Measurements from ENCODE around the gene CACNA2D3. TPM values are rescaled to one million over a fixed set of nuclear protein-coding genes. Genes with fewer than 3 reads are reported as not detected.

The CACNA2D3 gene
- total RNA-seq, 1 donor from 2014 or later: 0.70 TPM

DNA sequence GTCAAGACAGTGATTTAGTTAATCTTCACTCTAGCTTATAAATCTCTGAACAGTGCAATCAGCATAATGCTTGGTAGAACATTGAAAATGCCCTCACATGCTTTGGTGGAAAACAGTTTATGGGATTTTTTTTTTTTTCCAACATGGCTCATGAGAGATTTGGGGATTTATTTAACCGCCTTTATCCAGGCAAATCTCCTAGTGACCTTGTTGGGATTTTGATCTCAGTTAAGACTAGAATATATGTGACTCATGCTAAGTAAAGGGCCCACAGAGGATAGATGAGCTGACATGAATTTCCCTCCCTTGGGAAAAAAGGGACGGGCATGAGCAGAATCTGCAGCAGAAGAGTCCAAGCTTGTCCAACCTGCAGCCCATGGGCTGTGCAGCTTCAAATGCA is 786.8 kb downstream of the CACNA2D3 start:
- DNase-seq (ENCODE audit: low read depth) (no peak), FAIRE-seq (no peak)
- no peaks in the 10 kb centered on the region for H3K36me3 Mint-ChIP-seq (ENCODE audit: low read depth, unreplicated experiment)
- Histone ChIP-seq H4K20me1 (ENCODE audit: insufficient read depth, low read length) (no peaks in the 10 kb centered on the region), H3K79me2 (ENCODE audit: insufficient read depth, low read length) (no peaks in the 10 kb centered on the region), H3K27ac (ENCODE audit: low read depth, low read length) (no peak overlapping the region), H3K9ac (ENCODE audit: low read length) (no peak overlapping the region), H3K36me3 (ENCODE audit: insufficient read depth, low read length) (no peaks in the 10 kb centered on the region), H3K4me1 (ENCODE audit: insufficient read depth, low read length) (peaks cover 13% of the 10 kb centered on the region), H3K9me3 (ENCODE audit: insufficient read depth, low read depth, low read length) (peaks cover 3% of the 10 kb centered on the region), H3K27me3 (ENCODE audit: insufficient read depth, low read length) (no peaks in the 10 kb centered on the region), H2AFZ (ENCODE audit: low read depth, low read length) (no peak overlapping the region), H3K4me3 (ENCODE audit: insufficient read depth, low read depth, low read length) (no peak overlapping the region), H3K4me2 (ENCODE audit: low read length) (no peak overlapping the region)
- no peaks in the 10 kb centered on the region for H3K27me3 Mint-ChIP-seq (ENCODE audit: low read depth, unreplicated experiment)
- peaks cover 8% of the 10 kb centered on the region for H3K9me3 Mint-ChIP-seq (ENCODE audit: unreplicated experiment)
- H3K4me1 Mint-ChIP-seq (ENCODE audit: low read depth, unreplicated experiment): peaks cover 20% of the 10 kb centered on the region
- no peak overlapping the region for H3K4me3 Mint-ChIP-seq (ENCODE audit: unreplicated experiment)
- TF ChIP-seq, protein P1, sequence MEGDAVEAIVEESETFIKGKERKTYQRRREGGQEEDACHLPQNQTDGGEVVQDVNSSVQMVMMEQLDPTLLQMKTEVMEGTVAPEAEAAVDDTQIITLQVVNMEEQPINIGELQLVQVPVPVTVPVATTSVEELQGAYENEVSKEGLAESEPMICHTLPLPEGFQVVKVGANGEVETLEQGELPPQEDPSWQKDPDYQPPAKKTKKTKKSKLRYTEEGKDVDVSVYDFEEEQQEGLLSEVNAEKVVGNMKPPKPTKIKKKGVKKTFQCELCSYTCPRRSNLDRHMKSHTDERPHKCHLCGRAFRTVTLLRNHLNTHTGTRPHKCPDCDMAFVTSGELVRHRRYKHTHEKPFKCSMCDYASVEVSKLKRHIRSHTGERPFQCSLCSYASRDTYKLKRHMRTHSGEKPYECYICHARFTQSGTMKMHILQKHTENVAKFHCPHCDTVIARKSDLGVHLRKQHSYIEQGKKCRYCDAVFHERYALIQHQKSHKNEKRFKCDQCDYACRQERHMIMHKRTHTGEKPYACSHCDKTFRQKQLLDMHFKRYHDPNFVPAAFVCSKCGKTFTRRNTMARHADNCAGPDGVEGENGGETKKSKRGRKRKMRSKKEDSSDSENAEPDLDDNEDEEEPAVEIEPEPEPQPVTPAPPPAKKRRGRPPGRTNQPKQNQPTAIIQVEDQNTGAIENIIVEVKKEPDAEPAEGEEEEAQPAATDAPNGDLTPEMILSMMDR (IDR thresholded peaks at IDR 0.05; ENCODE audit: insufficient read depth, low read depth, low read length): no peak
- no peak for TF ChIP-seq EZH2 (IDR thresholded peaks at IDR 0.05; ENCODE audit: insufficient read depth, low read length)
- no peak overlapping the region for H3K27ac Mint-ChIP-seq (ENCODE audit: unreplicated experiment)

DNA sequence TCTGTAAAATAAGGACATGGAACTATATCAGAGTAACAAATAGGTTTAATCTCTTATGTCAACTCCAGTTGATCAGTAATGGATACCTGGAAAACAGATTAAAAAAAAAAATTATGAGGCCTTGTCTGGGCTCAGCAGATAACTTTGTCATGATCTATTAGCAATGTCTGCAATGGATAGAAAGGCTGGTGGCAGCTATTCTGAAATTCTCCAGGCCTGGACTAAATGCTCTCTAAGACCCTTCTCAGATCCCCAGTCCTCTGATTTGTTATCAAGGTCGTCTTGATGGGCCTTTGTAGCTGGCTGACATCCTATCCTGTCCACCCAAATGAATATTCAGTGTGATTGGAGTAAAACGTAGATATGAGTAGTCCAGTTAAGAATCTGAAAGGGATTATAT is 791.8 kb downstream of the CACNA2D3 start:
- Mint-ChIP-seq H3K36me3 (ENCODE audit: low read depth, unreplicated experiment) (no peaks in the 10 kb centered on the region), H3K27ac (ENCODE audit: unreplicated experiment) (no peak overlapping the region), H3K9me3 (ENCODE audit: unreplicated experiment) (peaks cover 8% of the 10 kb centered on the region), H3K27me3 (ENCODE audit: low read depth, unreplicated experiment) (no peaks in the 10 kb centered on the region), H3K4me1 (ENCODE audit: low read depth, unreplicated experiment) (peaks cover 3% of the 10 kb centered on the region), H3K4me3 (ENCODE audit: unreplicated experiment) (no peak overlapping the region)
- H4K20me1 ChIP-seq (ENCODE audit: insufficient read depth, low read length): no peaks in the 10 kb centered on the region
- H3K36me3 ChIP-seq (ENCODE audit: insufficient read depth, low read length): no peaks in the 10 kb centered on the region
- H3K27me3 ChIP-seq (ENCODE audit: insufficient read depth, low read length): no peaks in the 10 kb centered on the region
- FAIRE-seq: no peak
- no peak overlapping the region for H3K9ac ChIP-seq (ENCODE audit: low read length)
- no peak overlapping the region for H2AFZ ChIP-seq (ENCODE audit: low read depth, low read length)
- no peak overlapping the region for H3K27ac ChIP-seq (ENCODE audit: low read depth, low read length)
- H3K4me2 ChIP-seq (ENCODE audit: low read length): no peak overlapping the region
- no peak for DNase-seq (ENCODE audit: low read depth)
- H3K4me1 ChIP-seq (ENCODE audit: insufficient read depth, low read length): peaks cover 12% of the 10 kb centered on the region
- no peaks in the 10 kb centered on the region for H3K79me2 ChIP-seq (ENCODE audit: insufficient read depth, low read length)
- peaks cover 3% of the 10 kb centered on the region for H3K9me3 ChIP-seq (ENCODE audit: insufficient read depth, low read depth, low read length)
- no peak for TF ChIP-seq EZH2 (IDR thresholded peaks at IDR 0.05; ENCODE audit: insufficient read depth, low read length)
- TF ChIP-seq, protein P1 (IDR thresholded peaks at IDR 0.05; ENCODE audit: insufficient read depth, low read depth, low read length): no peak
- H3K4me3 ChIP-seq (ENCODE audit: insufficient read depth, low read depth, low read length): no peak overlapping the region

DNA sequence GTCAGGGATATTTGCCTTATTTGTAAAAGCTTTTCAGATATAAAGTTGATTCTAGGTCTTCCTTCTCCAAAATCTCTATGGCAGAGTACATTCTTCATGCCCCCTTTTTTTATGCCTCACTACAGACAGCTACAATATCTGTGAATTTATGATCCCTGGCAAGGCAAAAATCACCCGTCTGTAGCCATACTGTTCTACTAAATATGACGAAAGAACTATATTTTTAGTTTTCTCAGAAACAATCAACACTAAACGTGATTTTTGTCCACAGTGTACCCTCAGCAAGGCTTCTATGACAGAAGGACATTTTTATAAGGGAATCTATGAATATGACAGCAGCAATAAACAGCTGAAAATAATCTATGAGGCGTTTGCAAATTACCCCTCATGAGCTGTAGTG is 792.8 kb downstream of the CACNA2D3 start:
- no peaks in the 10 kb centered on the region for H3K79me2 ChIP-seq (ENCODE audit: insufficient read depth, low read length)
- H3K9me3 ChIP-seq (ENCODE audit: insufficient read depth, low read depth, low read length): peaks cover 3% of the 10 kb centered on the region
- H3K27me3 ChIP-seq (ENCODE audit: insufficient read depth, low read length): no peaks in the 10 kb centered on the region
- peaks cover 3% of the 10 kb centered on the region for H3K4me1 Mint-ChIP-seq (ENCODE audit: low read depth, unreplicated experiment)
- H3K9me3 Mint-ChIP-seq (ENCODE audit: unreplicated experiment): peaks cover 8% of the 10 kb centered on the region
- no peaks in the 10 kb centered on the region for H3K27me3 Mint-ChIP-seq (ENCODE audit: low read depth, unreplicated experiment)
- H3K27ac ChIP-seq (ENCODE audit: low read depth, low read length): no peak overlapping the region
- H3K4me2 ChIP-seq (ENCODE audit: low read length): no peak overlapping the region
- no peaks in the 10 kb centered on the region for H3K36me3 Mint-ChIP-seq (ENCODE audit: low read depth, unreplicated experiment)
- TF ChIP-seq EZH2 (IDR thresholded peaks at IDR 0.05; ENCODE audit: insufficient read depth, low read length): no peak
- TF ChIP-seq, protein P1 (IDR thresholded peaks at IDR 0.05; ENCODE audit: insufficient read depth, low read depth, low read length): no peak
- no peaks in the 10 kb centered on the region for H3K36me3 ChIP-seq (ENCODE audit: insufficient read depth, low read length)
- peaks cover 12% of the 10 kb centered on the region for H3K4me1 ChIP-seq (ENCODE audit: insufficient read depth, low read length)
- no peak overlapping the region for H3K9ac ChIP-seq (ENCODE audit: low read length)
- DNase-seq (ENCODE audit: low read depth) (no peak), FAIRE-seq (no peak)
- no peak overlapping the region for H3K27ac Mint-ChIP-seq (ENCODE audit: unreplicated experiment)
- H2AFZ ChIP-seq (ENCODE audit: low read depth, low read length): no peak overlapping the region
- H3K4me3 ChIP-seq (ENCODE audit: insufficient read depth, low read depth, low read length): no peak overlapping the region
- H4K20me1 ChIP-seq (ENCODE audit: insufficient read depth, low read length): no peaks in the 10 kb centered on the region
- H3K4me3 Mint-ChIP-seq (ENCODE audit: unreplicated experiment): no peak overlapping the region
